ENCODE data around the gene ZFAND3.
"Not testable (repeated sequence)": the region's sequence is repeated elsewhere in the genome, so short reads cannot be mapped to it uniquely, and the experiment has no call there.

The ZFAND3 gene

GRCh38 chr6:37864250-37864649 lies 44.7 kb downstream of the ZFAND3 start:
- no peak for DNase-seq (ENCODE audit: low read depth in 2 of 3, low spot score in 2 of 3)

- no peak for DNase-seq (ENCODE audit: low read depth in 2 of 3, low spot score in 2 of 3)
Observed at GRCh38 chr6:37865504-37865903, 46.0 kb downstream of the ZFAND3 start.

- no peak for DNase-seq (ENCODE audit: low read depth in 2 of 3, low spot score in 2 of 3)
Observed at GRCh38 chr6:37866590-37867507, 47.3 kb downstream of the ZFAND3 start.

- no peak for DNase-seq (ENCODE audit: low read depth in 2 of 3, low spot score in 2 of 3)
Observed at GRCh38 chr6:37867756-37868446, 48.4 kb downstream of the ZFAND3 start.

GRCh38 chr6:37868447-37868825 lies 48.9 kb downstream of the ZFAND3 start:
- no peak for DNase-seq (ENCODE audit: low read depth in 2 of 3, low spot score in 2 of 3)

GRCh38 chr6:37871616-37872372 lies 52.3 kb downstream of the ZFAND3 start:
- DNase-seq (ENCODE audit: low read depth in 2 of 3, low spot score in 2 of 3): no peak

- DNase-seq (ENCODE audit: low read depth in 2 of 3, low spot score in 2 of 3): no peak
Observed at GRCh38 chr6:37872373-37872745, 52.8 kb downstream of the ZFAND3 start.

- no peak for DNase-seq (ENCODE audit: low read depth in 2 of 3, low spot score in 2 of 3)
Observed at GRCh38 chr6:37874726-37875125, 55.2 kb downstream of the ZFAND3 start.

GRCh38 chr6:37875561-37876309 lies 56.2 kb downstream of the ZFAND3 start:
- DNase-seq (ENCODE audit: low read depth in 2 of 3, low spot score in 2 of 3): no peak

- DNase-seq (ENCODE audit: low read depth in 2 of 3, low spot score in 2 of 3): no peak
Observed at GRCh38 chr6:37876843-37877242, 57.3 kb downstream of the ZFAND3 start.

GRCh38 chr6:37877373-37878149 lies 58.0 kb downstream of the ZFAND3 start:
- DNase-seq (ENCODE audit: low read depth in 2 of 3, low spot score in 2 of 3): no peak

GRCh38 chr6:37878150-37878710 lies 58.7 kb downstream of the ZFAND3 start:
- DNase-seq (ENCODE audit: low read depth in 2 of 3, low spot score in 2 of 3): no peak

- not testable (repeated sequence) for DNase-seq (ENCODE audit: low read depth in 2 of 3, low spot score in 2 of 3)
Observed at GRCh38 chr6:37880602-37881001, 61.1 kb downstream of the ZFAND3 start.

GRCh38 chr6:37882292-37882691 lies 62.8 kb downstream of the ZFAND3 start:
- no peak for DNase-seq (ENCODE audit: low read depth in 2 of 3, low spot score in 2 of 3)

GRCh38 chr6:37882724-37883413 lies 63.3 kb downstream of the ZFAND3 start:
- DNase-seq (ENCODE audit: low read depth in 2 of 3, low spot score in 2 of 3): no peak

GRCh38 chr6:37884548-37884947 lies 65.0 kb downstream of the ZFAND3 start:
- no peak for DNase-seq (ENCODE audit: low read depth in 2 of 3, low spot score in 2 of 3)

- no peak for DNase-seq (ENCODE audit: low read depth in 2 of 3, low spot score in 2 of 3)
Observed at GRCh38 chr6:37889051-37889450, 69.5 kb downstream of the ZFAND3 start.

- no peak for DNase-seq (ENCODE audit: low read depth in 2 of 3, low spot score in 2 of 3)
Observed at GRCh38 chr6:37889486-37889885, 70.0 kb downstream of the ZFAND3 start.

- no peak for DNase-seq (ENCODE audit: low read depth in 2 of 3, low spot score in 2 of 3)
Observed at GRCh38 chr6:37891072-37891471, 71.5 kb downstream of the ZFAND3 start.
